Bronchial epithelial cell (primary cell): Measurements from ENCODE around the gene CHIC1. TPM values are rescaled to one million over a fixed set of nuclear protein-coding genes. Genes with fewer than 3 reads are reported as not detected.
A peak's percentile ranks its signal among the peaks of the same experiment; 100 is the strongest.
"Not testable (repeated sequence)": the region's sequence is repeated elsewhere in the genome, so short reads cannot be mapped to it uniquely, and the experiment has no call there.

Experiments used
- DNase-seq: peaks from one replicate; pipeline ENCODE4 v3.0.0-alpha.2; 2010; ENCODE audit warnings: low read depth
- FAIRE-seq: peaks from 2 replicates; lab custom pipeline; 2011; peaks lifted over from hg19 to GRCh38; lab: Jason Lieb, UNC
- H3K27me3 ChIP-seq: 2 replicates; pipeline ENCODE4 v1.5.1; 2011; ENCODE audit warnings: low read length; ENCODE audit not compliant: control insufficient read depth, insufficient read depth
- H3K36me3 ChIP-seq: 2 replicates; pipeline ENCODE4 v1.5.1; 2011; ENCODE audit warnings: low read length; ENCODE audit not compliant: control insufficient read depth, insufficient read depth
- H3K4me3 ChIP-seq: 2 replicates; pipeline ENCODE4 v1.5.1; 2011; ENCODE audit warnings: mild to moderate bottlenecking, low read depth, low read length, control low read depth
- total RNA-seq: library from RNA; depleted of rRNA; stranded (reverse); fragments of >200 nt; gene quantifications from 2 replicates; pipeline ENCODE4 v1.2.1, GENCODE V29; 2014
- TF ChIP-seq, protein P1 (sequence below): IDR thresholded peaks from 2 replicates; pipeline ENCODE4 v1.5.1; 2011; ENCODE audit warnings: mild to moderate bottlenecking, moderate library complexity, low read length, control low read depth, inconsistent platforms; ENCODE audit not compliant: insufficient read depth, severe bottlenecking

The CHIC1 gene
- total RNA-seq, 1 donor from 2014 or later: 2.9 TPM

DNA sequence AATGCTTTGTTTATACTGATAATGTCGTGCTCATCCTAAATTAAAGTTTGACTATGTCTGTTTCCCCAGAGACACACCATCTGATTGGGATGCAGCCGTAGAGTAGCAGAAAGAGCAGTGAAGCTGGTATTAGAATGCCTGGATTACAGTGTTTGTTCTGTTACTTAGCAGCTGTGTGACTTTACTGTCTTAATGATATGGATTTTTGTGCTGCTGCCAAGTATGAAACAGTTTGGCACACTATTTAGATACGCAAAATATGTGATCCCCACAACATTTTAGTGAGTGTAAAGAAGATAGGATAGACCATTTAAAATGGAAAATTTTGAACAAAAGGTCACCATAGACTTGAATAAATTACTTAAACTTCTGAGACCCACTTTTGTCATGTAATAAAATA is 1.2 kb upstream of the CHIC1 start:
- H3K27me3 ChIP-seq: no peaks in the 10 kb centered on the region
- DNase-seq (no peak), FAIRE-seq (no peak)
- TF ChIP-seq, protein P1, sequence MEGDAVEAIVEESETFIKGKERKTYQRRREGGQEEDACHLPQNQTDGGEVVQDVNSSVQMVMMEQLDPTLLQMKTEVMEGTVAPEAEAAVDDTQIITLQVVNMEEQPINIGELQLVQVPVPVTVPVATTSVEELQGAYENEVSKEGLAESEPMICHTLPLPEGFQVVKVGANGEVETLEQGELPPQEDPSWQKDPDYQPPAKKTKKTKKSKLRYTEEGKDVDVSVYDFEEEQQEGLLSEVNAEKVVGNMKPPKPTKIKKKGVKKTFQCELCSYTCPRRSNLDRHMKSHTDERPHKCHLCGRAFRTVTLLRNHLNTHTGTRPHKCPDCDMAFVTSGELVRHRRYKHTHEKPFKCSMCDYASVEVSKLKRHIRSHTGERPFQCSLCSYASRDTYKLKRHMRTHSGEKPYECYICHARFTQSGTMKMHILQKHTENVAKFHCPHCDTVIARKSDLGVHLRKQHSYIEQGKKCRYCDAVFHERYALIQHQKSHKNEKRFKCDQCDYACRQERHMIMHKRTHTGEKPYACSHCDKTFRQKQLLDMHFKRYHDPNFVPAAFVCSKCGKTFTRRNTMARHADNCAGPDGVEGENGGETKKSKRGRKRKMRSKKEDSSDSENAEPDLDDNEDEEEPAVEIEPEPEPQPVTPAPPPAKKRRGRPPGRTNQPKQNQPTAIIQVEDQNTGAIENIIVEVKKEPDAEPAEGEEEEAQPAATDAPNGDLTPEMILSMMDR: no peak
- H3K4me3 ChIP-seq: no peak overlapping the region
- H3K36me3 ChIP-seq: no peaks in the 10 kb centered on the region

GRCh38 chrX:73562458-73562857 is 539 bp upstream of the CHIC1 start:
- TF ChIP-seq, protein P1: no peak
- FAIRE-seq: no peak
- peak overlapping the region; percentile 75 for H3K4me3 ChIP-seq
- DNase-seq: peak; percentile 7
- H3K27me3 ChIP-seq: no peaks in the 10 kb centered on the region
- H3K36me3 ChIP-seq: no peaks in the 10 kb centered on the region

- peak; percentile 34 for DNase-seq
Measured at GRCh38 chrX:73563738-73564068, 706 bp downstream of the CHIC1 start.

GRCh38 chrX:73577361-73577760 is 14.4 kb downstream of the CHIC1 start:
- Histone ChIP-seq H3K36me3 (no peaks in the 10 kb centered on the region), H3K4me3 (no peak overlapping the region), H3K27me3 (no peaks in the 10 kb centered on the region)
- FAIRE-seq (no peak), DNase-seq (peak; percentile 89)
- TF ChIP-seq, protein P1: no peak

More at GRCh38 chrX:73563738-73564068, 706 bp downstream of the CHIC1 start:
- TF ChIP-seq, protein P1: no peak
- FAIRE-seq: no peak
- Histone ChIP-seq H3K4me3 (peak overlapping the region; percentile 75), H3K27me3 (no peaks in the 10 kb centered on the region), H3K36me3 (no peaks in the 10 kb centered on the region)

DNA sequence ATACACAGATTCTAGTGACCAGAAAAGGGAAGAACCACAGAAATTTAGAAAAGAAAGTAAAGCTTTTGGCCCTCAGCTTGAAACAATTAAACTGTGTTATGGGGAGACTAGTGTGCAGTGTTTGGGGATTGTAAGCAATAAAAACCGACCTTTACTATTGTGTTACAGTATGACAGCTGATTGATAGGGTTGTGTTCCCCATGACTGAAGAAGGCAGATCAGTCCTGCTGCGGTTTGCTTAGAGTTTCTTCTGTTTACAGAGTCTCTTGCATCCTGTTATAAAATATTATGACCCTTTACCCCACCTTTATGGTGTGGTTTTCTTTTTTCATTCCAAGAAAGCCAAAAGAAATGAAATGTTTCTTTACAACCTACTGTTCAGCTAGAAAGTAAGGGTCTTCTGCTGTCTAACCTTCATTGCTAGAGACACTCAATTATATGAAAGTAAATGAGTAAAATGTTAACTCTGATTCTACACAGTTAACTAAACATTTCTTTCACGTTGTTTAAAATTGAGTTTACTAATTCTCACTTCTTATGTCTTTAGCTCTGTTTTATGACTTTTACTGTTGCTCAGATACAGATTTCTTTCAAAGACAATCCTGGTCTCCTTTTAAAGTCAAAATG is 18.1 kb downstream of the CHIC1 start:
- no peak for DNase-seq
- Histone ChIP-seq H3K27me3 (no peaks in the 10 kb centered on the region), H3K36me3 (no peaks in the 10 kb centered on the region), H3K4me3 (no peak overlapping the region)
- no peak for FAIRE-seq
- TF ChIP-seq, protein P1: no peak

GRCh38 chrX:73597758-73598157 is 34.8 kb downstream of the CHIC1 start:
- not testable (repeated sequence) for FAIRE-seq, H3K4me3 ChIP-seq, H3K36me3 ChIP-seq, H3K27me3 ChIP-seq, DNase-seq
